ENCODE data around the gene TAP2. TPM values are rescaled to one million over a fixed set of nuclear protein-coding genes. Genes with fewer than 3 reads are reported as not detected.

Gene TAP2
- total RNA-seq, 2 experiments from 2014 or later = 96.4 to 108 TPM

DNA sequence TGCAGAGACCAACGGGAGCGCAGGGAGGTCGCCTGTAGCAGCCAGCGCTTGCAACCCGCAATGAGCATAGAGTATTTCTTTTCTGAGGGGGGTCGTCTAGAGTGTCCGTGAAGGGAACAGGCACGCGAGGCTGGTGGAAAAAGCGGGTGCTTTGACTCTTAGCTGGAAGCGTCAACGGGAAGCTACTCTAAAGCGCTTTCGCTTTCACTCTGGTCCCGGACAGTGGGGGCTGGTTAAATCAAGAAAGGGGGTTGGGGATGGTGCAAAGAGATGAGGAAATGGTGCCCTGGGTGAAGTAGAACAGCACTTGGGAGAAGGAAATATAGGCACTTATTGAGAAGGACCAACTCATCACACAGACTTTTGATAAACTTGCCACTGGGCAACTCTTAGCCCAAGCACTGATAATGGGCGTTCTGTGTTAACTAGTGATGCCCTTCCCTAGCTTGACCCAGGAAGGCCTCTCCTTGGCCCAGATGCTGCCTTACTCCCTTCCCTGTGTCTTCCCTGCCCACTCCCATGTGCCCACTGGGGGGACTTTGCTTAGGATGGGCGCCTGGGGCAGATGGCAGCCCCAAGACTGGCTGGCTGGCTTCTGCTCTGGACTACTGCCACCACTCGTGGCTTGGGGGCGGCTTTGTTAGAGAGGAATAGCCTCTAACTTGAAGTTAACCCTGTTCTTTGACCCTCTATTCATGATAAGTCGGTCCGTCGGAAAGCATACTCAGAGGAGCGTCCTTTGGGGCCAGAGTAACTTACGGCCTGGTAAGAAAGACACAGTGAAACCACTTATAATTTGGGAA, 16.0 kb upstream of the TAP2 start:
- peak overlapping the region; percentile 83 for H3K4me3 ChIP-seq (ENCODE audit: low read depth, low read length, poor library complexity, severe bottlenecking)
- H3K79me2 ChIP-seq (ENCODE audit: insufficient read depth, low read depth, low read length) = peaks cover 42% of the 10 kb centered on the region
- ChIA-PET CTCF (ENCODE audit: unreplicated experiment) (interaction anchor here (0.5 to 4.7 kb wide), 6 partner anchors 13 to 662 kb away, joined by 3 to 17 read pairs (median 4); partner anchors contain the start of genes GPSM3 and TAP2), POLR2A (interaction anchor here (0.6 to 7.7 kb wide), 11 partner anchors 10 to 458 kb away, joined by 3 to 88 read pairs (median 5); partner anchors contain the start of genes PSMB8 and TAP2)
- TSS peak; percentile 64 for BruUV-seq (replicated peaks)
- DNase-seq (ENCODE audit: low spot score) = peak; percentile 74
- H3K4me2 ChIP-seq (ENCODE audit: low read length) = peak overlapping the region; percentile 99
- no peak for TF ChIP-seq CTCF (conservative IDR thresholded peaks at IDR 0.05; ENCODE audit: low read length)
- no peak for TF ChIP-seq EZH2phosphoT487 (IDR thresholded peaks at IDR 0.05; ENCODE audit: borderline replicate concordance, low read depth, low read length)
- H3K36me3 ChIP-seq (ENCODE audit: insufficient read depth, low read length) = peaks cover 53% of the 10 kb centered on the region
- peaks cover 65% of the 10 kb centered on the region for H3K4me1 ChIP-seq (ENCODE audit: insufficient read depth, low read length, poor library complexity, severe bottlenecking)
- no peaks in the 10 kb centered on the region for H3K9me2 ChIP-seq (ENCODE audit: insufficient read depth, low read length)
- H3K27ac ChIP-seq (ENCODE audit: low read depth, low read length, poor library complexity, severe bottlenecking) = peak overlapping the region; percentile 83
- intact Hi-C loops (cut with micrococcal nuclease; ENCODE audit: unreplicated experiment) = loop anchor here (1.0 kb wide), 3 partner anchors 10 to 16 kb away; partner anchors contain the start of genes PSMB8 and TAP2
- H3K9me3 ChIP-seq (ENCODE audit: low read length) = no peaks in the 10 kb centered on the region
- peak overlapping the region; percentile 49; the same call in 1 of the 2 replicates for H2AFZ ChIP-seq (ENCODE audit: low read length)
- no peaks in the 10 kb centered on the region for H4K20me1 ChIP-seq (ENCODE audit: insufficient read depth, low read length)

DNA sequence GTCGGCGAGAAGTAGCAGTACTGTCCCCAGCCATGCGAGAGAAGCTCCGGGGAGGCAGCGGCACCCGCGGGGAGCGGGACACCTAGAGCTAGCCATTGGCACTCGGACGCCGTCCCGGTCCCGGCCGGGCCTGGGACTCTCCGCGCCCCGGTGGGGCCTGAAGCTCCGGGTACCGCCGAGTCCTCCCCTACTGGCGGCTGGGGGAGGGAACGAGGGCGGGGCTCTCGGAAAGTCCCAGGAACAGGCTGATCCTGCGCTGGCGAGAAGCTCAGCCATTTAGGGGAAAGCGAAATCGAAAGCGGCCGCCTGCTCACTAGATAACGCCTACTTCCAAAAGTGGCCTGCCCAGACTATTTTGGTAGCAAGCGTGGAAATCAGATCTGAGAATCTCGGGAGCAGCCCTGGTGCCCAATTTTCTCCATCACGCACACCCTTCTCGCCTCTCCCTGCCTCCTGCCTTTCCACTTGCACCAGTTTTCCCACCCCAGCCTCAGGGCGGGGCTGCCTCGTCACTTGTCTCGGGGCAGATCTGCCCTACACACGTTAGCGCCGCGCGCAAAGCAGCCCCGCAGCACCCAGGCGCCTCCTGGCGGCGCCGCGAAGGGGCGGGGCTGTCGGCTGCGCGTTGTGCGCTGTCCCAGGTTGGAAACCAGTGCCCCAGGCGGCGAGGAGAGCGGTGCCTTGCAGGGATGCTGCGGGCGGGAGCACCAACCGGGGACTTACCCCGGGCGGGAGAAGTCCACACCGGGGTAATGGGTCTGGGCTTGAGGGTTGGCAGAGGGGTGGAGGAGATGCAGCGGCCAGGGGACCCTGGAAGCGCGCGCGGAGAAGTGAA, 15.2 kb upstream of the TAP2 start, which contains the start of the genes PSMB9 and TAP1:
PSMB9 (plus strand) TSS at position 652 of the 835 bp plus-strand sequence; CDS start at position 690, 38 bp downstream.
TAP1 (minus strand) TSS at position 164 of the 835 bp plus-strand sequence; CDS start at position 96, 68 bp downstream.
- BruUV-seq (replicated peaks) = no TSS peak
- intact Hi-C loops (cut with micrococcal nuclease; ENCODE audit: unreplicated experiment) = loop anchor here (1.0 kb wide), 3 partner anchors 9 to 15 kb away; partner anchors contain the start of genes PSMB8 and TAP2
- TF ChIP-seq EZH2phosphoT487 (IDR thresholded peaks at IDR 0.05; ENCODE audit: borderline replicate concordance, low read depth, low read length) (no peak), CTCF (conservative IDR thresholded peaks at IDR 0.05; ENCODE audit: low read length) (peak; percentile 81)
- Histone ChIP-seq H3K4me3 (ENCODE audit: low read depth, low read length, poor library complexity, severe bottlenecking) (peak within 1 kb of the TSS; percentile 83), H2AFZ (ENCODE audit: low read length) (peak within 1 kb of the TSS; percentile 49), H3K4me2 (ENCODE audit: low read length) (peak within 1 kb of the TSS; percentile 99), H3K9me2 (ENCODE audit: insufficient read depth, low read length) (no peaks in the 10 kb centered on the region), H4K20me1 (ENCODE audit: insufficient read depth, low read length) (no peaks in the 10 kb centered on the region), H3K36me3 (ENCODE audit: insufficient read depth, low read length) (peaks cover 50% of the 10 kb centered on the region), H3K79me2 (ENCODE audit: insufficient read depth, low read depth, low read length) (peaks cover 42% of the 10 kb centered on the region), H3K27ac (ENCODE audit: low read depth, low read length, poor library complexity, severe bottlenecking) (peak within 1 kb of the TSS; percentile 83), H3K9me3 (ENCODE audit: low read length) (no peaks in the 10 kb centered on the region), H3K4me1 (ENCODE audit: insufficient read depth, low read length, poor library complexity, severe bottlenecking) (peaks cover 58% of the 10 kb centered on the region)
- POLR2A ChIA-PET = interaction anchor here (0.6 to 7.7 kb wide), 13 partner anchors 9 to 753 kb away, joined by 3 to 88 read pairs (median 4); partner anchors contain the start of genes PSMB8 and TAP2
- DNase-seq (ENCODE audit: low spot score) = peak; percentile 94
- CTCF ChIA-PET (ENCODE audit: unreplicated experiment) = interaction anchor here (0.6 to 1.5 kb wide), 5 partner anchors 9 to 661 kb away, joined by 3 to 6 read pairs (median 4); partner anchors contain the start of genes GPSM3 and TAP2
